Colonic mucosa (tissue), 4 donors: ENCODE results near the gene OR5K1. TPM values are rescaled to one million over a fixed set of nuclear protein-coding genes. Genes with fewer than 3 reads are reported as not detected.

Source experiments
- DNase-seq: peaks from one replicate; pipeline ENCODE4 v3.0.0-alpha.2; 2020
- H3K27ac ChIP-seq: fragments of 200-600 bp; one replicate; pipeline ENCODE4 v1.8.0; 2021
- H3K27me3 ChIP-seq: fragments of 200-600 bp; one replicate; pipeline ENCODE4 v1.8.0; 2021
- H3K36me3 ChIP-seq: fragments of 200-600 bp; one replicate; pipeline ENCODE4 v1.8.0; 2021
- H3K4me1 ChIP-seq: fragments of 200-600 bp; one replicate; pipeline ENCODE4 v1.8.0; 2021; ENCODE audit warnings: mild to moderate bottlenecking
- H3K4me3 ChIP-seq: fragments of 200-600 bp; one replicate; pipeline ENCODE4 v1.8.0; 2021
- H3K9ac ChIP-seq, 2 donors: one replicate each; pipeline ENCODE4 v1.7.0; 2013; ENCODE audit warnings: control low read depth in 2 of 2, low read depth in 2 of 2, low read length in 2 of 2
- H3K9me3 ChIP-seq: fragments of 200-600 bp; one replicate; pipeline ENCODE4 v1.8.0; 2021
- intact Hi-C: fragments of 100-400 bp; cut with DNase I; formaldehyde crosslinking; loops from one replicate; pipeline ENCODE4 v1.14.1; 2022
- total RNA-seq, 2 donors: library from RNA; stranded (reverse); fragmentation: NEBNext Ultra II Directional in 1 of 2; extraction: Animal tissue kit (Norgen Biotek cat#: 25700) in 1 of 2; gene quantifications; one replicate each; pipeline ENCODE4 v1.2.1, GENCODE V29; 2021
- TF ChIP-seq, protein P1 (sequence below): fragments of 200-600 bp; IDR thresholded peaks from one replicate; pipeline ENCODE4 v1.8.0; 2022; ENCODE audit warnings: antibody characterized with exemption, mild to moderate bottlenecking
- donor health status: healthy.
- donor health status: DM: no; HTN: no; CAD: no.
- donor health status: DM: no; HTN: no; CAD: no.

OR5K1 gene
- total RNA-seq, 2 donors from 2014 or later, result not detected

- DNase-seq, result no peak
- no peaks in the 10 kb centered on the region for H3K27me3 ChIP-seq
- H3K9me3 ChIP-seq, result no peaks in the 10 kb centered on the region
- H3K4me3 ChIP-seq, result no peak overlapping the region
- intact Hi-C loops, result no loop called here
- H3K36me3 ChIP-seq, result no peaks in the 10 kb centered on the region
- H3K9ac ChIP-seq, result no peak overlapping the region
- no peak overlapping the region for H3K27ac ChIP-seq
- TF ChIP-seq, protein P1, sequence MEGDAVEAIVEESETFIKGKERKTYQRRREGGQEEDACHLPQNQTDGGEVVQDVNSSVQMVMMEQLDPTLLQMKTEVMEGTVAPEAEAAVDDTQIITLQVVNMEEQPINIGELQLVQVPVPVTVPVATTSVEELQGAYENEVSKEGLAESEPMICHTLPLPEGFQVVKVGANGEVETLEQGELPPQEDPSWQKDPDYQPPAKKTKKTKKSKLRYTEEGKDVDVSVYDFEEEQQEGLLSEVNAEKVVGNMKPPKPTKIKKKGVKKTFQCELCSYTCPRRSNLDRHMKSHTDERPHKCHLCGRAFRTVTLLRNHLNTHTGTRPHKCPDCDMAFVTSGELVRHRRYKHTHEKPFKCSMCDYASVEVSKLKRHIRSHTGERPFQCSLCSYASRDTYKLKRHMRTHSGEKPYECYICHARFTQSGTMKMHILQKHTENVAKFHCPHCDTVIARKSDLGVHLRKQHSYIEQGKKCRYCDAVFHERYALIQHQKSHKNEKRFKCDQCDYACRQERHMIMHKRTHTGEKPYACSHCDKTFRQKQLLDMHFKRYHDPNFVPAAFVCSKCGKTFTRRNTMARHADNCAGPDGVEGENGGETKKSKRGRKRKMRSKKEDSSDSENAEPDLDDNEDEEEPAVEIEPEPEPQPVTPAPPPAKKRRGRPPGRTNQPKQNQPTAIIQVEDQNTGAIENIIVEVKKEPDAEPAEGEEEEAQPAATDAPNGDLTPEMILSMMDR, result no peak
- H3K4me1 ChIP-seq, result no peaks in the 10 kb centered on the region
Observed at GRCh38 chr3:98513091-98513511, 50.1 kb downstream of the OR5K1 start.

DNA sequence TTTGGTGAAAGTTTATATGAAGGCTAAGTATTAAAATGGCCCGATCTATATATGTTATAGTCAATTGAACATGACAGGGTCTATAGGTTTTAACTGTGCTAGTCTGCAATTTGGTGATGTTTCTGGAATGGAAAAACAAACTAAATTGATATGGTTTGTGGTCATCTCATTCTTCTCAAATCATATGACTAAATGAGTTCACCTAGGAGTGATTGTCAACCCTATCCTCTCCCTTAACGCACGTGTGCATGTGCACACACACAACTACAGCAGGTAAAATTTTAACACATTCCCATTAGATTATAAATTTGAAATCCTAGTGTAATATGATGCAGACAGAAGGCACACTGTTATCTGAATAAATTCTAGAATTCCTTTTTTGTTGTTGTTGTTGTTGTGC lies 50.7 kb downstream of the OR5K1 start:
- TF ChIP-seq, protein P1, result no peak
- Histone ChIP-seq H3K9ac (no peak overlapping the region), H3K4me1 (no peaks in the 10 kb centered on the region), H3K4me3 (no peak overlapping the region), H3K36me3 (no peaks in the 10 kb centered on the region), H3K27ac (no peak overlapping the region), H3K9me3 (no peaks in the 10 kb centered on the region), H3K27me3 (no peaks in the 10 kb centered on the region)
- DNase-seq, result no peak
- intact Hi-C loops, result no loop called here

DNA sequence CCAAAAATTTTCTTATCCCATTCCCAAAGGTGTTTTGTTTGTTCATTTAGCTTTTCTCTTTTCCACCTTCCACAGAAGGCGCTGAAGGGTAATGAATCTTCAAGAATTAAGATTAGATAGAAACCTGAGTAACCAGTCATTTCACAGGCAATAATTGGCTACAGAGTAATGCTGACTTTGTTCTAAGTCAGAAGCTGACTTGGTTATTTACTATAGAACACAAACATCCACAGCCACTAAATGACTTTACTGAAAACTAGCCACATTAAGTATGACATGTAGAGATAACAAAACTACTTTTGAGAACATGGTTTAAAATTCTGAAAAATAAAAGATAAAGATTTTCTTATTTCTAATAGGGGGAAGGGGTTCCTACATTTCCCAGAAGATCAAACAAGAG lies 51.9 kb downstream of the OR5K1 start:
- no peaks in the 10 kb centered on the region for H3K27me3 ChIP-seq
- H3K4me1 ChIP-seq, result no peaks in the 10 kb centered on the region
- no peak overlapping the region for H3K4me3 ChIP-seq
- H3K9ac ChIP-seq, result no peak overlapping the region
- no peak for DNase-seq
- H3K27ac ChIP-seq, result no peak overlapping the region
- H3K36me3 ChIP-seq, result no peaks in the 10 kb centered on the region
- no peaks in the 10 kb centered on the region for H3K9me3 ChIP-seq
- intact Hi-C loops, result no loop called here
- TF ChIP-seq, protein P1, result no peak

DNA sequence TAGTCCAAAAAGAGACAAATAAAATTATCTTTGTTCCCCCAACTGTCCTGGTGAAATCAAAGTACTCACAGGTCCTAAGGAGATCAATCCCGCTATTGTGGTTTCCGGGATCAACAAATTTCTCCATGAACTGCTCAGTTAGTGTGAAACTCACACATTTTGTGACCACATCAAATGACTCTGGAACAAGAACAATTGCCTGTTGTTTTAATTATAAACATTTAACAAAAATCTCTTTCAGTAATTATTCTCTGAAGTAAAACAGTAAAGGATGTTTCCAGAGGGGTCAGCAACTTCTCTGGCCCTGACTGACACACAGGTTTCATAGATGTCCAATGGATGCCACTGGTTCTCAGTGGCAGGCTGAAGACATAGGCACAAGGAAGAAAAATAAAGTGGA lies 55.8 kb downstream of the OR5K1 start:
- H3K27ac ChIP-seq, result no peak overlapping the region
- H3K36me3 ChIP-seq, result no peaks in the 10 kb centered on the region
- H3K27me3 ChIP-seq, result no peaks in the 10 kb centered on the region
- TF ChIP-seq, protein P1, result no peak
- H3K4me1 ChIP-seq, result no peaks in the 10 kb centered on the region
- H3K9me3 ChIP-seq, result no peaks in the 10 kb centered on the region
- H3K4me3 ChIP-seq, result no peak overlapping the region
- H3K9ac ChIP-seq, result no peak overlapping the region
- intact Hi-C loops, result no loop called here
- no peak for DNase-seq

GRCh38 chr3:98519351-98519750 lies 56.4 kb downstream of the OR5K1 start:
- Histone ChIP-seq H3K4me1 (no peaks in the 10 kb centered on the region), H3K27me3 (no peaks in the 10 kb centered on the region), H3K4me3 (no peak overlapping the region), H3K36me3 (no peaks in the 10 kb centered on the region), H3K27ac (no peak overlapping the region), H3K9ac (no peak overlapping the region), H3K9me3 (no peaks in the 10 kb centered on the region)
- intact Hi-C loops, result no loop called here
- no peak for DNase-seq
- TF ChIP-seq, protein P1, result no peak
